ENCODE data around the gene ERV3-1. TPM values are rescaled to one million over a fixed set of nuclear protein-coding genes. Genes with fewer than 3 reads are reported as not detected.
"Not testable (repeated sequence)": the region's sequence is repeated elsewhere in the genome, so short reads cannot be mapped to it uniquely, and the experiment has no call there.

ERV3-1 gene
- total RNA-seq, 2 donors from 2014 or later = 11.3 to 67.7 TPM

DNA sequence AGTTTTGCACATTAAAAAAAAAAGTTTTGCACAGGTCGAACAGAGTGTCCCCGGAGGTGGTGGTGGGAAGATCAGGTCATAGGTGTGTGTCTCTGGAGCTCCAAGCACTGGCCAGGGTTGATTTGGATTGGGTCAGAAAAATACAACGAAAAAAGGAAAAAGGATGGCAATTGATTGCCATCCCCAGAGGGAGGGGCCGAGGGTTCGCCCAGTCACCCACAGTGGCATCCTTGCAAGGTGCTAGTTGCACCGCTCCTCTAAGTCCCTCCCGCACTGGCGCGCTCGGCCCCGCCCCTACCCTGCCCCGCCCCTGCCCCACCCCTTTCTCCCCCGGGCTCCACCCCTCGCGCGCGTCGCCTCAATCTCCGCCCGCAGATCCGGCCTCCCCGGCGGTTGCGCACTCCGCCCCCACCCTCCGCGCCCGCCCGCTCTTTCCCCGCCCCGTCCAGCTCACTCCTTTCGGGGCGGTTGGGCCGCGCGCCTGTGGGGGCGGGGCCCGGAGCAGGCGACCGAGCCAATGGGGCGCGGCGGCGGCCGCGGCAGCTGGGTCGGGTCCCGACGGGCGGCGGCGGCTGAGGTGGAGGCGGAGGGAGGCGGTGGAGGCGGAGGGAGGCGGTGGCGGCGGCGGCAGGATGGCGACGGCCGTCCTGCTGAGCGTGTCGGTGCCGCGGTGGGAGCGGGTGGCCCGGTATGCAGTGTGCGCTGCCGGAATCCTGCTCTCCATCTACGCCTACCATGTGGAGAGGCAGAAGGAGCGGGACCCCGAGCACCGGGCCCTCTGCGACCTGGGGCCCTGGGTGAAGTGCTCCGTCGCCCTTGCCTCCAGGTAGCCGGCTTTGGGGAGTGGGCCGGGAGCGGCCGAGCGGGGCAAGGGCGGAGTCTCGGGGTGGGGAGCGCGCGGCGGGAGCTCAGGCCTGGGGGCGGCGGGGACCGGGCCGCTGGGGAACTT lies 31.5 kb upstream of the ERV3-1 start:
- 2% methylated on average over 56 of the region's 92 CpGs for WGBS
- intact Hi-C loops (cut with DNase I) = no loop called here
- Histone ChIP-seq H3K27me3 (replicated peaks; ENCODE audit: insufficient read depth) (no peaks in the 10 kb centered on the region), H3K4me1 (replicated peaks) (no peaks in the 10 kb centered on the region), H3K27ac (peak overlapping the region; percentile 89 to 91), H3K4me3 (peak overlapping the region; percentile 70 to 76), H3K9me3 (no peaks in the 10 kb centered on the region), H3K36me3 (no peaks in the 10 kb centered on the region)
- DNase-seq (ENCODE audit: low spot score) = peak; percentile 93
- TF ChIP-seq, protein P1, sequence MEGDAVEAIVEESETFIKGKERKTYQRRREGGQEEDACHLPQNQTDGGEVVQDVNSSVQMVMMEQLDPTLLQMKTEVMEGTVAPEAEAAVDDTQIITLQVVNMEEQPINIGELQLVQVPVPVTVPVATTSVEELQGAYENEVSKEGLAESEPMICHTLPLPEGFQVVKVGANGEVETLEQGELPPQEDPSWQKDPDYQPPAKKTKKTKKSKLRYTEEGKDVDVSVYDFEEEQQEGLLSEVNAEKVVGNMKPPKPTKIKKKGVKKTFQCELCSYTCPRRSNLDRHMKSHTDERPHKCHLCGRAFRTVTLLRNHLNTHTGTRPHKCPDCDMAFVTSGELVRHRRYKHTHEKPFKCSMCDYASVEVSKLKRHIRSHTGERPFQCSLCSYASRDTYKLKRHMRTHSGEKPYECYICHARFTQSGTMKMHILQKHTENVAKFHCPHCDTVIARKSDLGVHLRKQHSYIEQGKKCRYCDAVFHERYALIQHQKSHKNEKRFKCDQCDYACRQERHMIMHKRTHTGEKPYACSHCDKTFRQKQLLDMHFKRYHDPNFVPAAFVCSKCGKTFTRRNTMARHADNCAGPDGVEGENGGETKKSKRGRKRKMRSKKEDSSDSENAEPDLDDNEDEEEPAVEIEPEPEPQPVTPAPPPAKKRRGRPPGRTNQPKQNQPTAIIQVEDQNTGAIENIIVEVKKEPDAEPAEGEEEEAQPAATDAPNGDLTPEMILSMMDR (IDR thresholded peaks at IDR 0.05) = peak in 1 of 4 experiments; percentile 6
- TF ChIP-seq POLR2AphosphoS5 (IDR thresholded peaks at IDR 0.05) (peak; percentile 30), POLR2A (IDR thresholded peaks at IDR 0.05) (peak; percentile 45)

DNA sequence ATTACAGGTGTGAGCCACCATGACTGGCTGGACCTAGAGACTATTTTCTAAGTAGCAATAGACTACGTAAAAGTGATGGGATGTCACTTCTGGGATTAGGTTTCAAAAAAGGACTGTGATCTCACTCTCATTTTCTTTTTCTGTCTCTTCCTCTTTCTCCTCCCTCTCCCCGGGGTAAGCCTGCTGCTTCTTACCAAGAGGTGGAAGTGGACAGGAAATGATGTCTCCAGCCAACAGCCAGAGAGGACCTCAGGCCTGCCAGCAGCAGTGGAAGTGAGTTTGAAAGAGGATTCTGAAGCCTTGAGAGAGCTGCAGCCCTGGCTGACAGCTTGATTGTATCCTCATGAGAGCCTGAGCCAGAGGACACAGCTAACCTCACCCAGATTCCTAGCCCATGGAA lies 30.0 kb upstream of the ERV3-1 start:
- H3K4me3 ChIP-seq; DNase-seq (ENCODE audit: low spot score); H3K9me3 ChIP-seq; intact Hi-C loops (cut with DNase I); H3K27me3 ChIP-seq (replicated peaks; ENCODE audit: insufficient read depth); H3K4me1 ChIP-seq (replicated peaks); H3K27ac ChIP-seq; H3K36me3 ChIP-seq: not testable (repeated sequence)
- 26% methylated on average over 2 of the region's 2 CpGs for WGBS

DNA sequence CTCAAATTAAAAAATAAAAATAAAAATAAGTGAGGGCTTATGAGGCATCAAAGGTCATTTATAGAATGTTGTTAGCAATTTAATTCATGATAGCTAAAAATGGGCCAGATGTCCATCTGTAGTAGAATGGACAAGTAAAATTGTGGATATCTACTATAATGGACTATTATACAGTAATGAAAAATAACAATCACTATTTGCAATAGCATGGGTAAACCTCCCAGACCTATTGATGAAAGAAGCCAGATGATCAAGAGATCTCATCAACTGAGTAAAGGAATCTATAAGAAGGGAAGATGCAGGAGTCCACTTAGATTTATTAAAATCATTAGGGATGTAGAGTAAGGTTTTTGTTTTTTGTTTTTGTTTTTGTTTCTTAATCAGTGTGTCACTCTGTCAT lies 29.0 kb upstream of the ERV3-1 start:
- H3K36me3 ChIP-seq; DNase-seq (ENCODE audit: low spot score); H3K27ac ChIP-seq; intact Hi-C loops (cut with DNase I); H3K4me1 ChIP-seq (replicated peaks); H3K4me3 ChIP-seq; H3K9me3 ChIP-seq; H3K27me3 ChIP-seq (replicated peaks; ENCODE audit: insufficient read depth): not testable (repeated sequence)

DNA sequence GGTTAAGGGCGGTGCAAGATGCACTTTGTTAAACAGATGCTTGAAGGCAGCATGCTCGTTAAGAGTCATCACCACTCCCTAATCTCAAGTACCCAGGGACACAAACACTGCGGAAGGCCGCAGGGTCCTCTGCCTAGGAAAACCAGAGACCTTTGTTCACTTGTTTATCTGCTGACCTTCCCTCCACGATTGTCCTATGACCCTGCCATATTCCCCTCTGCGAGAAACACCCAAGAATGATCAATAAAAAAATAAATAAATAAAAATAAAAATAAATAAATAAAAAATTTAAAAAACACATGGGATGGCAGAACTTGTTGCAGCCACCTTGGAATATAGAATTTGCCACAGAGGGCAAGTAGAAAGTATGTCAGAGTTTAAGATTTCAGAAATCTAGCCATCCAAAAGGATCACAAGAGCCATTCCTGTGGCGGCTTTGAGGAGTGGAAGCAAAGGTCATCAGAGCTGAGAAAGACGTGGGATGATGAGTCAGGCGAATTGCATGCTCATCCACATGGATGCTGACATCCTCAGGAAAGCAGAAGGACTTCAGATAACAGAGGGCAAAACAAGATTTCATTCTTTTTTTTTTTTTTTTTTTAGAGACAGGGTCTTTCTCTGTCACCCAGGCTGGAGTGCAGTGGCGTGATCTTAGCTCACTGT lies 27.8 kb upstream of the ERV3-1 start:
- intact Hi-C loops (cut with DNase I); H3K4me1 ChIP-seq (replicated peaks); H3K4me3 ChIP-seq; H3K9me3 ChIP-seq; DNase-seq (ENCODE audit: low spot score); H3K36me3 ChIP-seq; H3K27ac ChIP-seq; H3K27me3 ChIP-seq (replicated peaks; ENCODE audit: insufficient read depth): not testable (repeated sequence)
- 85% methylated on average over 10 of the region's 10 CpGs for WGBS

DNA sequence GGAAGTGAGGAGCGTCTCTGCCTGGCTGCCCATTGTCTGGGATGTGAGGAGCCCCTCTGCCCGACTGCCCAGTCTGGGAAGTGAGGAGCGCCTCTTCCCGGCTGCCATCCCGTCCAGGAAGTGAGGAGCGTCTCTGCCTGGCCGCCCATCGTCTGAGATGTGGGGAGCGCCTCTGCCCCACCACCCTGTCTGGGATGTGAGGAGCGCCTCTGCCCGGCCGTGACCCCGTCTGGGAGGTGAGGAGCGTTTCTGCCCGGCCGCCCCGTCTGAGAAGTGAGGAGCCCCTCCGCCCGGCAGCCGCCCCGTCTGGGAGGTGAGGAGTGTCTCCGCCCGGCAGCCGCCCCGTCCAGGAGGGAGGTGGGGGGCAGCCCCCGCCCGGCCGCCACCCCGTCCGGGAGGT lies 26.9 kb upstream of the ERV3-1 start:
- H3K27ac ChIP-seq; H3K27me3 ChIP-seq (replicated peaks; ENCODE audit: insufficient read depth); H3K9me3 ChIP-seq; intact Hi-C loops (cut with DNase I); DNase-seq (ENCODE audit: low spot score); H3K36me3 ChIP-seq; H3K4me1 ChIP-seq (replicated peaks); H3K4me3 ChIP-seq: not testable (repeated sequence)
- WGBS = 92% methylated on average over 20 of the region's 30 CpGs

DNA sequence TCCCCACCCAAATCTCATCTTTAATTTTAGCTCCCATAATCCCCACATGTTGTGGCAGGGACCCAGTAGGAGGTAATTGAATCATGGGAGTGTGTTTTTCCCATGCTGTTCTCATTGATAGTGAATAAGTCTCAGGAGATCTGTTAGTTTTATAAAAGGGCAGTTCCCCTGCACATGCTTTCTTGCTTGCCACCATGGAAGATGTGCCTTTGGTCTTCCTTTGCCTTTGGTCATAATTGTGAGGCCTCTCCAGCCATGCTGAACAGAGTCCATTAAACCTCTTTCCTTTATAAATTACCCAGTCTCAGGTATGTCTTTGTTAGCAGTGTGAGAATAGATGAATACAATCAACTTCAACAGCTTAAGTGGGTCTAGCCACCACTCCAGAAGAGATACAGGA lies 18.5 kb upstream of the ERV3-1 start:
- H3K36me3 ChIP-seq; DNase-seq (ENCODE audit: low spot score); intact Hi-C loops (cut with DNase I); H3K9me3 ChIP-seq; H3K27ac ChIP-seq; H3K4me3 ChIP-seq; H3K27me3 ChIP-seq (replicated peaks; ENCODE audit: insufficient read depth); H3K4me1 ChIP-seq (replicated peaks): not testable (repeated sequence)

DNA sequence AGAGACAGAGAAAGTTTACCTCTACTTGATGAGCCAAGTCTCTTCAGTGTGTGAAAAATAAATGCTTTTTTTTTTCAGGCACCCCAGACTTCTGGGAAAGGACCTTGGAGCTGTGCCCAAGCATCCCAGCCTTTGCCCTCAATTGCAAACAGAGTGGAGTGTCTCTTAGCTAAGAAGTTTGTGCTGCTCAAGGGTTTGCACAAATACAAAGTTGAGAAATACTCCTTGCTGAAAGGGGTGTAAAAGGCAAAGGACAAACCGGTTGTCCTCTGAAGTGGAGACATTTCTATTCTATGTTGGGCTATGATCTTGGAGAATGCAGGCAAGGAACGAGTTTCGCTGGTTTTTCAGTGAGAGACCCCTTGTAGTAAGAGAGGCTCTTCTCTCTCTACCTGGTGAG lies 14.5 kb upstream of the ERV3-1 start:
- H3K36me3 ChIP-seq; H3K4me1 ChIP-seq (replicated peaks); H3K27ac ChIP-seq; H3K4me3 ChIP-seq; H3K9me3 ChIP-seq; intact Hi-C loops (cut with DNase I); DNase-seq (ENCODE audit: low spot score); H3K27me3 ChIP-seq (replicated peaks; ENCODE audit: insufficient read depth): not testable (repeated sequence)
- 49% methylated on average over 2 of the region's 3 CpGs for WGBS

DNA sequence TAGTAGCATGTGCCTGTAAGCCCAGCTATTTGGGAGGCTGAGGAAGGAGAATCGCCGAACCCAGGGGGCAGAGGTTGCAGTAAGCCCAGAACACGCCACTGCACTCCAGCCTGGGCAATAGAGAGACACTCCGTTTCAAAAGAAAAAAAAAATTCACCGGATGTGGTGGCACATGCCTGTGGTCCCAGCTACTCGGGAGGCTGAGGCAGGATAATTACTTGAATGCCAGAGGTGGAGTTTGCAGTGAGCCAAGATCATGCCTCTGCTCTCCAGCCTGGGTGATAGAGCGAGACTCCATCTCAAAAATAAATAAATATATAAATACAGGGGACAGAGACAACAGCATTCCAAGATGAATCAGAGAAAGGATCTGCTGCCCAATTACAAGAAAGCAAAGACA lies 3.4 kb upstream of the ERV3-1 start:
- H3K27me3 ChIP-seq (replicated peaks; ENCODE audit: insufficient read depth); H3K4me3 ChIP-seq; H3K4me1 ChIP-seq (replicated peaks); intact Hi-C loops (cut with DNase I); DNase-seq (ENCODE audit: low spot score); H3K9me3 ChIP-seq; H3K36me3 ChIP-seq; H3K27ac ChIP-seq: not testable (repeated sequence)
- 84% methylated on average over 7 of the region's 7 CpGs for WGBS

DNA sequence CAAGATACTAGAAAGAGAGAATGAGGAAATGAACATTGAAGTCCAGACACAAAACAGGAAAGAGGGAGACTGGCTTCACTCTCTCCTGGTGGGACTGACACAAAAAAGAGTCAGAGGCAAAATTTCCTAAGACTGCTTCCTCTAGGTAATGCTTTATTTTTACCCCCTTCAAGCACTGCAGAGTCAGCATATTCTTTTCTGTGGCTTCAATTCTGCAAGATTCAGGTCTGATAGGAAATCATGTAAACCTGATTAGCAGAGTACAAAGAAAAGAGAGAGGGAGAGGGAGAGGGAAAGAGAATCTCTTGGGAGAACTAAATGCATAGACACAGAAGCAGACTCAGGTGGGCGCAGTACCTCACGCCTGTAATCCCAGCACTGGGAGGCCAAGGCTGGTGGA lies 2.9 kb upstream of the ERV3-1 start:
- H3K4me3 ChIP-seq; H3K36me3 ChIP-seq; H3K27ac ChIP-seq; H3K4me1 ChIP-seq (replicated peaks); intact Hi-C loops (cut with DNase I); H3K9me3 ChIP-seq; DNase-seq (ENCODE audit: low spot score); H3K27me3 ChIP-seq (replicated peaks; ENCODE audit: insufficient read depth): not testable (repeated sequence)
- 94% methylated on average over 2 of the region's 2 CpGs for WGBS

DNA sequence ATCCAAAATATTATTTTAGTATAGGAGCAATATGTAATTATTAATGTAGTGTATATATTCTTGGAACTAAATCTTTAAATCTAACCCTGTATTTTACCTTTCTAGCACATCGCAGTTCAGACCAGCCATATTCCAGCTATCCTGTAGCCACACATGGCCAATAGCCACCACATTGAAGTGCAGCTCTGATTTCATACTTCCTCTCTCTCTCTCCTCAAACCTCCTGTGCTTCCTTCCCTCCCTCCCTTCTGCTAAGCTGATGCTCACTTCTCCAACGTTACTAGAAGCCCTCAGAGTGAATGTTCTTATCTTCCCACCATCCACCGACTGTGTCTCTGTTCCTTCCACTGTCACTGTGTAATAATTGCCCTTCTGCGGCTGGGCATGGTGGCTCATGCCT lies 549 bp upstream of the ERV3-1 start:
- Histone ChIP-seq H3K27ac (peak overlapping the region; percentile 73 to 87), H3K4me3 (peak overlapping the region; percentile 66 to 75)
- H3K9me3 ChIP-seq; H3K4me1 ChIP-seq (replicated peaks); H3K36me3 ChIP-seq; H3K27me3 ChIP-seq (replicated peaks; ENCODE audit: insufficient read depth); DNase-seq (ENCODE audit: low spot score): not testable (repeated sequence)
- intact Hi-C loops (cut with DNase I) = loop anchor here (2.0 kb wide), 1 partner anchor 212 kb away; the partner anchor contains the start of gene ZNF138
- WGBS = 76% methylated on average over 4 of the region's 4 CpGs

All from prostate gland (tissue), 2 donors.